Transverse colon (tissue), 4 donors: ENCODE data around the gene VPREB3. TPM values are rescaled to one million over a fixed set of nuclear protein-coding genes. Genes with fewer than 3 reads are reported as not detected.

ENCODE experiments used
- DNase-seq: peaks from one replicate; pipeline ENCODE4 v3.0.0-alpha.2; 2019
- H3K27ac ChIP-seq, 4 donors: fragments of 200-600 bp; sonication (generic); 2 replicates each; pipeline ENCODE4 v1.5.1; 2016 to 2018; ENCODE audit warnings: inconsistent platforms in 4 of 4
- H3K27me3 ChIP-seq: fragments of 200-600 bp; sonication (generic); 2 replicates; pipeline ENCODE4 v1.5.1; 2017; ENCODE audit warnings: inconsistent platforms
- H3K36me3 ChIP-seq, 4 donors: fragments of 200-600 bp; sonication (generic); 2 replicates each; pipeline ENCODE4 v1.5.1; 2017 to 2019; ENCODE audit warnings: inconsistent platforms in 4 of 4
- H3K4me1 ChIP-seq, 4 donors: fragments of 200-600 bp; sonication (generic); 2 replicates each; pipeline ENCODE4 v1.5.1; 2017 to 2020; ENCODE audit warnings: inconsistent platforms in 4 of 4
- H3K4me3 ChIP-seq, 4 donors: fragments of 200-600 bp; sonication (generic); 1 replicate in 1 of 4; 2 replicates in 3 of 4; pipeline versions ENCODE4 v1.5.1 to v1.6.1; 2017 to 2019; ENCODE audit warnings: inconsistent platforms in 4 of 4
- H3K9me3 ChIP-seq, 2 donors: fragments of 200-600 bp; sonication (generic); 2 replicates each; pipeline ENCODE4 v1.5.1; 2017 to 2019; ENCODE audit warnings: inconsistent platforms in 2 of 2
- EP300 ChIP-seq: sonication (generic); formaldehyde crosslinking; IDR thresholded peaks from one replicate; pipeline ENCODE4 v1.6.1; 2017; ENCODE audit warnings: antibody characterized with exemption, low read depth
- POLR2A ChIP-seq: fragments of 450-650 bp; IDR thresholded peaks from one replicate; pipeline ENCODE4 v1.6.1; 2016; ENCODE audit warnings: antibody characterized with exemption, mild to moderate bottlenecking, moderate library complexity
- POLR2AphosphoS5 ChIP-seq, 3 donors: sonication (generic); formaldehyde crosslinking; IDR thresholded peaks; one replicate each; pipeline ENCODE4 v1.6.1; 2016; ENCODE audit warnings: antibody characterized with exemption in 3 of 3
- WGBS, 2 donors: methylation state at CpG; one replicate each; pipeline ENCODE4 v1.1.5; 2018; ENCODE audit warnings: low coverage in 1 of 2; 5-methylcytosine and 5-hydroxymethylcytosine counted together
- in situ Hi-C, 4 donors: fragments of 200-750 bp; cut with MboI; loops; one replicate each; pipeline versions ENCODE4 v1.15.0 to v1.15.1; 2017; ENCODE audit warnings: low sequenced_read_pairs in 3 of 4, low pct_ligation_motif_present in 1 of 4, low pct_unique_long_range_greater_than_20kb in 1 of 4
- intact Hi-C: fragments of 100-400 bp; cut with DNase I; formaldehyde crosslinking; loops from one replicate; pipeline ENCODE4 v1.15.1; 2023; ENCODE audit warnings: low total_unique reads
- total RNA-seq, 4 donors: library from RNA; depleted of rRNA; stranded (reverse); fragments of >200 nt; gene quantifications; one replicate each; pipeline ENCODE4 v1.1.0, GENCODE V29; 2016
- TF ChIP-seq, protein P1 (sequence below), 5 experiments: fragments of 200-600 bp in 3 of 5; fragments of 450-650 bp in 2 of 5; sonication (generic) in 3 of 5; IDR thresholded peaks; 1 replicate in 2 of 5; 2 replicates in 3 of 5; pipeline ENCODE4 v1.5.1; 2016 to 2017; ENCODE audit warnings: antibody characterized with exemption in 5 of 5, inconsistent platforms in 3 of 5, mild to moderate bottlenecking in 2 of 5, moderate library complexity in 1 of 5

Gene VPREB3
- total RNA-seq, 4 donors from 2014 or later, result 2.6 to 5.4 TPM; not detected in 2

GRCh38 chr22:23704829-23705228 lies 49.4 kb downstream of the VPREB3 start:
- no peak overlapping the region for H3K4me3 ChIP-seq
- intact Hi-C loops (no loop called here), in situ Hi-C loops (no loop called here)
- TF ChIP-seq POLR2A (no peak), EP300 (no peak), POLR2AphosphoS5 (IDR thresholded peaks at IDR 0.05) (no peak)
- TF ChIP-seq, protein P1, sequence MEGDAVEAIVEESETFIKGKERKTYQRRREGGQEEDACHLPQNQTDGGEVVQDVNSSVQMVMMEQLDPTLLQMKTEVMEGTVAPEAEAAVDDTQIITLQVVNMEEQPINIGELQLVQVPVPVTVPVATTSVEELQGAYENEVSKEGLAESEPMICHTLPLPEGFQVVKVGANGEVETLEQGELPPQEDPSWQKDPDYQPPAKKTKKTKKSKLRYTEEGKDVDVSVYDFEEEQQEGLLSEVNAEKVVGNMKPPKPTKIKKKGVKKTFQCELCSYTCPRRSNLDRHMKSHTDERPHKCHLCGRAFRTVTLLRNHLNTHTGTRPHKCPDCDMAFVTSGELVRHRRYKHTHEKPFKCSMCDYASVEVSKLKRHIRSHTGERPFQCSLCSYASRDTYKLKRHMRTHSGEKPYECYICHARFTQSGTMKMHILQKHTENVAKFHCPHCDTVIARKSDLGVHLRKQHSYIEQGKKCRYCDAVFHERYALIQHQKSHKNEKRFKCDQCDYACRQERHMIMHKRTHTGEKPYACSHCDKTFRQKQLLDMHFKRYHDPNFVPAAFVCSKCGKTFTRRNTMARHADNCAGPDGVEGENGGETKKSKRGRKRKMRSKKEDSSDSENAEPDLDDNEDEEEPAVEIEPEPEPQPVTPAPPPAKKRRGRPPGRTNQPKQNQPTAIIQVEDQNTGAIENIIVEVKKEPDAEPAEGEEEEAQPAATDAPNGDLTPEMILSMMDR (IDR thresholded peaks at IDR 0.05), result no peak
- H3K9me3 ChIP-seq, result no peaks in the 10 kb centered on the region
- H3K36me3 ChIP-seq, result peaks cover 0 to 64% (median 25%) of the 10 kb centered on the region in 4 donors
- H3K27me3 ChIP-seq, result no peaks in the 10 kb centered on the region
- WGBS, 2 donors, result 86 to 100% methylated on average over 2 to 3 of the region's 3 CpGs
- H3K27ac ChIP-seq, result no peak overlapping the region
- no peaks in the 10 kb centered on the region for H3K4me1 ChIP-seq
- no peak for DNase-seq

GRCh38 chr22:23704062-23704461 lies 50.2 kb downstream of the VPREB3 start:
- in situ Hi-C loops, result no loop called here
- Histone ChIP-seq H3K27me3 (no peaks in the 10 kb centered on the region), H3K9me3 (no peaks in the 10 kb centered on the region), H3K36me3 (peaks cover 0 to 64% (median 20%) of the 10 kb centered on the region in 4 donors), H3K4me3 (no peak overlapping the region), H3K27ac (no peak overlapping the region), H3K4me1 (no peaks in the 10 kb centered on the region)
- TF ChIP-seq EP300 (no peak), POLR2A (no peak), POLR2AphosphoS5 (IDR thresholded peaks at IDR 0.05) (no peak)
- TF ChIP-seq, protein P1 (IDR thresholded peaks at IDR 0.05), result no peak
- WGBS, 2 donors, result 74 to 93% methylated on average over 3 to 5 of the region's 5 CpGs
- intact Hi-C loops, result no loop called here
- no peak for DNase-seq

Other genes with a start within 250 kb of the VPREB3 start
- gene IGLL1, start 174.1 kb downstream of the VPREB3 start, total RNA-seq, result not detected
- 1 to 10 TPM in 1 of 4 donors, under 1 TPM in 2, not detected in 1; 0.48 to 7.8 (median 0.82) TPM for gene DRICH1, start 122.1 kb downstream of the VPREB3 start, total RNA-seq
- gene RGL4, start 63.4 kb downstream of the VPREB3 start, total RNA-seq, result 1 to 10 TPM in 1 of 4 donors, under 1 TPM in 1, not detected in 2; 0.82 to 1.1 TPM
- 1 to 10 TPM; 2.7 to 7.5 (median 5.9) TPM for gene ZNF70, start 3.3 kb downstream of the VPREB3 start, total RNA-seq
- gene C22orf15, start 8.6 kb upstream of the VPREB3 start, total RNA-seq, result not detected
- 10 to 100 TPM; 15.3 to 80.1 (median 50.8) TPM for gene CHCHD10, start 13.5 kb upstream of the VPREB3 start, total RNA-seq
- 1 to 10 TPM; 1.2 to 2.2 (median 1.6) TPM for gene MMP11, start 18.4 kb upstream of the VPREB3 start, total RNA-seq
- 10 to 100 TPM; 33.7 to 61.3 (median 54.7) TPM for gene SMARCB1, start 32.5 kb upstream of the VPREB3 start, total RNA-seq
- gene DERL3, start 84.6 kb upstream of the VPREB3 start, total RNA-seq, result 10 to 100 TPM in 1 of 4 donors, 1 to 10 TPM in 3; 1.9 to 20.0 (median 3.1) TPM
- 10 to 100 TPM in 3 of 4 donors, 1 to 10 TPM in 1; 6.0 to 27.4 (median 13.2) TPM for gene SLC2A11, start 103.5 kb upstream of the VPREB3 start, total RNA-seq
- gene MIF, start 140.0 kb upstream of the VPREB3 start, total RNA-seq, result 100 to 1,000 TPM; 123 to 210 (median 139) TPM
- 1 to 10 TPM in 1 of 4 donors, not detected in 3; 2.4 TPM for gene GSTT2B, start 206.8 kb upstream of the VPREB3 start, total RNA-seq
- 1 to 10 TPM in 2 of 4 donors, not detected in 2; 1.5 to 1.8 TPM for gene DDTL, start 212.5 kb upstream of the VPREB3 start, total RNA-seq
- 100 to 1,000 TPM; 157 to 267 (median 197) TPM for gene DDT, start 220.0 kb upstream of the VPREB3 start, total RNA-seq
- 1 to 10 TPM in 1 of 4 donors, under 1 TPM in 1, not detected in 2; 0.41 to 7.0 TPM for gene GSTT2, start 225.7 kb upstream of the VPREB3 start, total RNA-seq